AG04449 (cell line): Measurements from ENCODE around the gene PXDN.

ENCODE experiments used
- CTCF ChIA-PET: fragments of 350-600 bp; formaldehyde crosslinking; extraction: SDS; loops from one replicate; lab custom pipeline; 2021; ENCODE audit warnings: antibody characterized with exemption; lab: Yijun Ruan, JAX
- POLR2A ChIA-PET: fragments of 400-600, 350-600 bp; formaldehyde crosslinking; extraction: SDS; loops from one replicate; lab custom pipeline; 2020; ENCODE audit warnings: antibody characterized with exemption, inconsistent platforms; lab: Yijun Ruan, JAX
- DNase-seq: peaks from one replicate; pipeline ENCODE4 v3.0.0-alpha.2; 2010; ENCODE audit warnings: low read depth, low spot score
- H3K4me3 ChIP-seq: 2 replicates; pipeline ENCODE4 v1.5.1; 2011; ENCODE audit warnings: low read depth, mild to moderate bottlenecking, control low read depth, low read length
- CTCF ChIP-seq: IDR thresholded peaks from one replicate; pipeline ENCODE4 v1.5.1; 2011; ENCODE audit warnings: mild to moderate bottlenecking, moderate library complexity, low read length, control low read depth, inconsistent platforms; ENCODE audit not compliant: insufficient read depth; ENCODE audit errors: missing control alignments

Gene PXDN

GRCh38 chr2:1590596-1591460 lies 153.5 kb downstream of the PXDN start:
- TF ChIP-seq CTCF, result no peak
- H3K4me3 ChIP-seq, result no peak overlapping the region
- ChIA-PET POLR2A (no interaction called here), CTCF (interaction anchor here (0.7 to 3.6 kb wide), 7 partner anchors 34 to 227 kb away, joined by 3 to 14 read pairs (median 4); no protein-coding TSS in a partner anchor)
- no peak for DNase-seq

GRCh38 chr2:1588978-1589621 lies 155.2 kb downstream of the PXDN start:
- H3K4me3 ChIP-seq, result no peak overlapping the region
- no peak for TF ChIP-seq CTCF
- POLR2A ChIA-PET, result no interaction called here
- CTCF ChIA-PET, result interaction anchor here (1.0 kb wide), 1 partner anchor 36 kb away, joined by 3 read pairs; no protein-coding TSS in a partner anchor
- DNase-seq, result no peak

- ChIA-PET CTCF (no interaction called here), POLR2A (no interaction called here)
- DNase-seq, result no peak
- no peak overlapping the region for H3K4me3 ChIP-seq
- TF ChIP-seq CTCF, result no peak
These were observed 156.0 kb downstream of the PXDN start for GRCh38 chr2:1588051-1588977.

GRCh38 chr2:1586923-1587840 lies 157.1 kb downstream of the PXDN start:
- no peak for TF ChIP-seq CTCF
- POLR2A ChIA-PET, result no interaction called here
- no peak for DNase-seq
- no peak overlapping the region for H3K4me3 ChIP-seq
- CTCF ChIA-PET, result interaction anchor here (0.9 to 3.5 kb wide), 3 partner anchors 36 to 167 kb away, joined by 3 to 17 read pairs (median 9); no protein-coding TSS in a partner anchor

GRCh38 chr2:1586251-1586922 lies 157.9 kb downstream of the PXDN start:
- no peak for DNase-seq
- ChIA-PET POLR2A (no interaction called here), CTCF (interaction anchor here (0.6 to 3.5 kb wide), 4 partner anchors 8 to 167 kb away, joined by 3 to 17 read pairs (median 6); no protein-coding TSS in a partner anchor)
- no peak for TF ChIP-seq CTCF
- H3K4me3 ChIP-seq, result no peak overlapping the region
